ENCODE data around the gene TBC1D16.

The TBC1D16 gene

DNA sequence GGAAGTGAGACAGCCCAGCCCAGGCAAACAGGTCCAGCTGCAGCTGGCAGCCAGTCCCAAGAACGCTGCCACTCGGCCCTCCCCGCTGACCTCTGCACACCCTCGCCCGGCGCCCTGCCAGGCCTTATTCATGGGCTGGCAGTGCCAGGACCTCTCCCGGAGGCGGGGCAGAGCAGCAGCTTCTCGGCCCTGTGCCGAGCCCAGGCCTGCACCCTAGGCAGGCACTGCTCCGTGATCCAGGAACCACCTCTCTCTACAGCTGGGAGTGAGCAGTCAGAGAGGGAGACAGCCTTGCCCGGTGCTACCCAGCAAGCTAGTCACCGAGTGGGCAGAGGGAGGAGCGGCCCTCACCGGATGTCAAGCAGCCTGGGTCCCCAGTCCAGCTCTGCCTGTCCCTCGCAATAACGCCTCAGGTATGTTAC, 116.5 kb downstream of the TBC1D16 start:
- no peak for DNase-seq (ENCODE audit: extremely low read depth in 1 of 2, low read depth in 1 of 2)

DNA sequence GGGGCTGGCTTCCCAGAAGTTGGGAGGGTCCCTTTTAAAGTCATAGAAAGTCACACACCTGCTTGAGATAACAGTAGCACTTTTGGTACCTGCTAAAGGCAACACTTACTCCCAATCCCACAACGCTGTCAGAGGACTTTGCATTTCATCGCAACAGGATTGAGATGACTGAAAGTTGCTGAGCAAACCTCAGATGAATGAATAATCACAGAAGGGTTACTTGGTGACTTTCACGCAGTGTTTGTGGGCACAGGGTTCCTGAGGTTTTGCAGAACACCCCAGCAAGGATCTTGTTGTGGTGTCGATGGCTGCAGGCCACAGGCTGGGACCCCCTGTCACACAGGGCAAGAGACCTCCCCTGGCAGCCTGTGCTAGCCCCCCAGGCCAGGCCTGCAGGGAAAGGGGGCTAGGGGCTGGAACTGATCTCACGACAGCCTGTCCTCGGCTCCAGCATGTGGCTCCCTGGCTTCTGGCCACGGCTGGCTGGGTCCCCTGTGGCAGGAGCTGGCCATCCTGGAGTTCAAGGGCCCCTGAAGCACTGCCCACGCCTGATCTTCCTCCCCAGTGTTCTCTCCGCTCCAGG, 117.0 kb downstream of the TBC1D16 start:
- no peak for DNase-seq (ENCODE audit: extremely low read depth in 1 of 2, low read depth in 1 of 2)

GRCh38 chr17:79917902-79918484, 117.7 kb downstream of the TBC1D16 start:
- no peak for DNase-seq (ENCODE audit: extremely low read depth in 1 of 2, low read depth in 1 of 2)

DNA sequence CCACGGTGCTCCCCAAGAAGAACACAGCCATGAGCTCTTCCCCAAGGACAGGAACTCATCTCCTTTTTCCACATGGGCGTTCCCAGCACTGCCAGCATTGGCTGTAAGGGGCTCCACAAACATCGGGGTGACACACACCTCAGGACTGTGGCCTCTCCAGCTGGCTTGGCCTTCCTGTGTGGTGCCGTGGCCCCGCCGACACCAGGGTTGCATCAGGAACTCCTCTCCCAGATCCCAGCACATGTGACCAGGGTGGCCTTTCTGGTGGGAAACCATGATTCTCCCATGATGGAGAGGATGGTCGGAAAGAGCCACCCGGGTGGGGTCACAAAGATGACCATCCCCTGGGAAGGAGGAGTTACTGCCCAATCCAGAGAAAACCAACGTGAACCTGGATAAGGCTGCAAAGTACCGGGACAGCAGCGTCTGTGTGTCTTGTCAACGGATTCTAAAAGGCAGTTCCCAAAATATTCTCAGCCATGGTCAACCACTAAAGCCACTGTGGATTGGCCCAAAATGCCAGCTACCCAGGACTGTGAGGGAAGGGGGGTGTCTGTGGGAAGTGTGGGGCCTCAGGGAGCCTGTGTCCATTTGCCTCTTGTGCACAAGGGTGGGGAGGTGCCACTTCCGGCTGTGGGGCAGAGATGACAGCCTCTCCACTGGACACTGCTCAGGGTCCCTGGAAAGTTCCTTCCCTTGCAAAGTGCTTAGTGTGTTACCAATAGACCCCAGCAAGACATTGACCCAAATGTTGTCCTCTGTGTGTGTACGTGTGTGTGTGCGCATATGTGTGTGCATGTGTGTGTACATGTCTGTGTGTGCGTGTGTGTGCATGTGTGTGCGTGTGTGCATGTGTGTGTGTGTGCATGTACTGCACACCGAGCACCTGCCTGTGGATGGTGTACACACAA, 118.4 kb downstream of the TBC1D16 start:
- DNase-seq (ENCODE audit: extremely low read depth in 1 of 2, low read depth in 1 of 2), result no peak

- DNase-seq (ENCODE audit: extremely low read depth in 1 of 2, low read depth in 1 of 2), result no peak
Measured at GRCh38 chr17:79916506-79916905, 119.2 kb downstream of the TBC1D16 start.

DNA sequence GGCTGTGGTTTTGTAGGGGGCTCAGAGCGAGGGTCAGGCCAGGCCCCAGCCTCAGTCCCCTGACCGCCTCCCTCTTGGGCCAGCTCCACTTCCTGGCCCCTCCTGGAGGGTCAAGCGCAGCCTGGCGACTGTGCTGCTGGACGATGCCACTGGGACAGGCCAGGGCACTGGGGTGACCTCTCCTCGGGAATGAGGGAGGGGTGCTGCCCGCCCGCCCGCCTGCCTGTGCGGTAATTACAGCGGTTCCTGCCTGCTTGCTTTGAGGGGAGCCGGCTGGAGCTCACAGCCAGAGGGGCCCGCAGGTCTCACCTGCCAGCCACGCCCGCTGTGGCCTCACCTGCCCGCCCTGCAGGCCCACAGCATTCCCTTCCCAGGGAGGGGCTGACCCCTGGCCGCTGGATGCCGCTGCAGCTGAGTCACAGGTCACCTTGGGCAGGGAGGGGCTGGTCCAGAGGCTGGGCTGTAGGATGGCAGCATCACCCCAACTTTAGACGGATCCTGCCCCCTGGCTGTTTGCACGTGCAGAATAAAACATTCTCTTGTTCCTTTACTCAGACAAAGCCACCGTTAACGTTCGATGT, 119.7 kb downstream of the TBC1D16 start:
- no peak for DNase-seq (ENCODE audit: extremely low read depth in 1 of 2, low read depth in 1 of 2)

DNA sequence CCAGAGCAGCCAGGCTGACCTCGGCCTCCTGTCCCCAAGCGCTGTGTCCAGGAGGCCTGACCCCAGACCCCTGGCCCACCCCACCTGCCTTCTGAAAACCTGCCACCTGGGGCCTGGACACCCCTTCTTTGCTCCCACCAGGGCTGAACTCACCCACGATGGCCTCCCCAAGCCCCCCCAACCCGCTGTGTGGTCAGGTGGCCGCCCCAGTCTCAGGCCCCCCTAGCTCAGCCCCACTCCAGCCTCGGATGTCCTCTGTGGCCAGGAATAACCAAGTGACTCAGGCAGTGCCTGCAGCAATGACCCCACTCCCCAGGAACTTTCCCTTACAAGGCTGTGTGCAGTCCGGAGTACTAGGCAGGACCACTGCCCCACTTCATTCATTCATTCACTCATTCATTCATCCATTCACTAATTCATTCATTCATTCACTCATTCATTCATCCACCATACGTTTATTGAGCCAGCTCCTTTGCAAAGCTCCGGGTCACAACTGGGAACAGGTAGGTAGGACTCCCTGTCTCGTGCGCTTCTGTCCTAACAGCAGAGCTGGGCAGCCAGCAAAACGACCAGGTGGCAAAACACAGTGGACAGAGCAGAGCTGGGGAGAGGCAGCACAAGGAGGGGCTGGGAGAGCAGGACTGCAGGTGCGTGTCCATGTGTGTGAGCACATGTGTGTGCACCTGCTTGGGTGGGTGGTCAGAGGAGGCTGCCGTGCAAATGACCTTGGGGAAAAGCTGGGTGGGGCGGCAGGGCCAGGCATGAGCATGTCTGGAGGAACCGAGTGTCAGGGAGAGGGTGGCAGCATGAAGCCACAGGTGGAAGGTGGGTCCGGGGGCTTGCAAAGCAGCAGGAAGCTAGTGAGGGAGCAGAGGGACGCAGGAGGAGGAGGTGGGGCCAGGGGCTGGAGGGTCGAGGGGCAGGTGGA, 120.6 kb downstream of the TBC1D16 start:
- DNase-seq (ENCODE audit: extremely low read depth in 1 of 2, low read depth in 1 of 2), result no peak

DNA sequence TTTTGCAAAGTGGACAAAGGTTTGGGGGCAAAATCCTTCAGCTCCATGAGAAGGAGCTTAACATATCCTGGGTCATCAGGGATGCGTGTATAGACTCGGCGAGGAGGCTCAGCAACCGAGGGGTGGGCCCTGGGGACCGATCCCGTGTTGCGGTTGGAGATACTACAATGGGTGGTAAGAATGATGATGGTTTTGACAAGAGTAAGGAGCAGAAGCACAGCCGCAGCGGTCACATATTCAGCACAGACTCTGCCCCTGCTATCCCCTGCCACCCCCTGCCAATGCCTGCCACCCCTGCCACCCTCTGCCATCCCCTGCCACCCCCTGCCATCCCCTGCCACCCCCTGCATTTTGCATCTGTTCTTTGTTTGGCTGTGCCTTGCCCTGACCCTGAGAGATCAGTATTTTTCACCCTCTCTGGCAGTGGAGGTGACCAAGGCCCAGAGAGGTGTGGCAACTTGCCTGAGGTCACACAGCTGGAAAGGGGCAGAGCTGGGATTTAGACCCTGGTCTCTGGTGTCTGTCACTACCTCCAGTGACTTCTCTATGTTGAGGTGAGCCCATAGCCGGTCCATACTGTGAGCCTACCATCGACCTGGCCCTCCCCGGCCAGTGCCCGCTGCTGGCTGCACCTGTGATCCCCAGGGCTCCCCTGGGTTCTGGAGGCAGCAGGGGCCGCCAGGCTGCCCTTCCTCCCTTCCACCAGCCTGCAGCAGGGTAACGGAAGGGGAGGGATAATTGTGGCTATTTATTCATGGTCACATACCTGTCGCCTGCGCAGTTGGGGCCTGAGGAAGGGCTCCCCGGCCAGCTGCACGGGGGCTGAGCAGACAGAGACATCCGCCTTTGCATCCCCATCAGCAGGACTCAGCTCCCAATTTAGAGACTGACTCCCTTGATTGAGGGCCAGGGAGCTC, 121.5 kb downstream of the TBC1D16 start:
- no peak for DNase-seq (ENCODE audit: extremely low read depth in 1 of 2, low read depth in 1 of 2)

DNA sequence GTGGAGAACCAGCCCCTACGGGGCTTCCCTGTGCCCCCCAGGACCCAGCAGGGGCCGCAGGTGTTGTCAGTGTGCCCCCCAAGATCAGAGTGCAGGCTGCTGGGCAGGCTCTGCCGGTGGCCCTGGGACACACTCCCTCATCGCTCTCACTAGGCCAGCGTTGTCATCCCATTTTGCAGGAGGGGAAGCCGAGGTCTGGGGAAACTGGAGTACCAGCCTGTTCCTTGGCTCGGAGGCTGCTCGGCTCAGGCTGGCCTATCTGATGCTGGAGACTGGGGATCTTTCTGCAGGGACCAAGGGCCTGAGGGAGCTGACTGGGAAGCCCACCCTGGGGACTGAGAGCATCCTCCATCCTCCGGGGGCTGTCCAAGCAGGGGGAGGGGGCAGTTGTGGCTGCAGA, 122.2 kb downstream of the TBC1D16 start:
- DNase-seq (ENCODE audit: extremely low read depth in 1 of 2, low read depth in 1 of 2), result no peak

- no peak for DNase-seq (ENCODE audit: extremely low read depth in 1 of 2, low read depth in 1 of 2)
Measured at GRCh38 chr17:79912552-79913330, 122.9 kb downstream of the TBC1D16 start.

- DNase-seq (ENCODE audit: extremely low read depth in 1 of 2, low read depth in 1 of 2), result no peak
Measured at GRCh38 chr17:79911430-79912399, 124.0 kb downstream of the TBC1D16 start.

DNA sequence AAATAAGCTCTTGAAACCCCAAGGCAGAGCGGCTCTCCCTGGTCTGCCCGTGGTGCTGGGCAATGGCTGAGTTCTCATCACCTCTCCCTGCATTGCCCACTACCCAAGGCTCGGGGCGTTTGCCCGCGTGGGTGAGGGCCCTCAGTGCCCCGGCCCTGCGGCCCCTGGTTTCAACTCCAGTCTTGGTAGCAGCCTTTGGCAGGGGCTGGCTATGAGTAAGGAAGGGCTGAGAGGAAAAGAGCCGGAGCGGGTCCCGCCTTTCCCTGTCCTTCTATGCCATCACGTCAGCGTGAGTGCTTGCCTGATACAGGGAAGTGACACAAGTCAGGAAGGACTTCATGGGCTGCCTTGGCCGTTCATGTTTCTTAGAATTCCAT, 124.7 kb downstream of the TBC1D16 start:
- no peak for DNase-seq (ENCODE audit: extremely low read depth in 1 of 2, low read depth in 1 of 2)

DNA sequence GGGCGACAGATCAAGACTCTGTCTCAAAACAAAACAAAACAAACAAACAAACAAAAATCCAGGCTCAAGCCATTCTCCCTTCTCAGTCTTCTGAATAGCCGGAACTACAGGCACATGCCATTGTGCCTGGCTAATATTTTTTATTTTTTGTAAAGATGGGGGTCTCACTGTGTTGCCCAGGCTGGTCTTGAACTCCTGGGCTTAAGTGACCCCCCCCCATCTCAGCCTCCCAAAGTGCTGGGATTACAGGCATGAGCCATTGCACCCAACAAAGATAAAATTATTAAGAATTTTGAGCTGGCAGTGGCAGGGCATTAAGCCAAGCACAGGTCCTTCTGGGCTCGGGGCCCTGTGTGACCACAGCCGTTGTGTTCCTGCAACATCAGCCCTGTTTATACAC, 126.6 kb downstream of the TBC1D16 start:
- DNase-seq (ENCODE audit: extremely low read depth in 1 of 2, low read depth in 1 of 2), result no peak

GRCh38 chr17:79907850-79908249, 127.8 kb downstream of the TBC1D16 start:
- DNase-seq (ENCODE audit: extremely low read depth in 1 of 2, low read depth in 1 of 2), result no peak

- no peak for DNase-seq (ENCODE audit: extremely low read depth in 1 of 2, low read depth in 1 of 2)
Measured at GRCh38 chr17:79907217-79907715, 128.4 kb downstream of the TBC1D16 start.

- no peak for DNase-seq (ENCODE audit: extremely low read depth in 1 of 2, low read depth in 1 of 2)
Measured at GRCh38 chr17:79905832-79906231, 129.8 kb downstream of the TBC1D16 start.

DNA sequence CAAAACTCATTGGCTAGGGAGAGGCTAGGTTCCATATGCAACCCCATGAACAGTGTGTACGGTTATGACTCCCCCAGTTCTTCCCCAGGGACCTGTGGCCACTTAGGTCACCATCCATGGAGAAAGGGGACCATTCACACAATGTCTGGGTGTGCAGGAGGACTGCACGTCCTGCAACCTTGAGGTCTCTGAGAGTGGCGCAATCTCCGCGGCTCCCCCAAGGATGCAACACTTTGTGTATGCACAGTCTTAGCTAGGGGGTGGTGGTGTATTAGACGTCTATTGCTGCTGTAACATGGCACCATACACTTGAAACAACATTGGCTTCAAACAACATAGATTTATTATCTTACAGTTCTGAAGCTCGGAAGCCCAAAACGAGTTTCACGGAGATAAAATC, 130.8 kb downstream of the TBC1D16 start:
- no peak for DNase-seq (ENCODE audit: extremely low read depth in 1 of 2, low read depth in 1 of 2)

Data from stimulated activated CD8-positive, alpha-beta memory T cell treated with anti-CD3 and anti-CD28 coated beads, Interleukin-7, amount 100 ng/mL, for 48 hours (primary cell).